Trophoblast cell (in vitro differentiated cells and primary cell): ENCODE results near the gene GMPPB.

Experiments used
- DNase-seq, 2 donors: peaks; one replicate each; pipeline ENCODE4 v3.0.0-alpha.2; 2016
- H2AFZ ChIP-seq: 2 replicates; pipeline ENCODE4 v1.6.1; 2013; ENCODE audit warnings: low read length, moderate library complexity, mild to moderate bottlenecking; ENCODE audit not compliant: insufficient read depth, poor library complexity
- H2AK5ac ChIP-seq: 2 replicates; pipeline ENCODE4 v1.6.1; 2013; ENCODE audit warnings: mild to moderate bottlenecking, low read length
- H2BK120ac ChIP-seq: 2 replicates; pipeline ENCODE4 v1.6.1; 2013; ENCODE audit warnings: low read length, mild to moderate bottlenecking, moderate library complexity; ENCODE audit not compliant: insufficient read depth, poor library complexity
- H2BK12ac ChIP-seq: 2 replicates; pipeline ENCODE4 v1.6.1; 2013; ENCODE audit warnings: mild to moderate bottlenecking, low read length, moderate library complexity
- H2BK5ac ChIP-seq: 2 replicates; pipeline ENCODE4 v1.6.1; 2013; ENCODE audit warnings: low read length, low read depth, moderate library complexity, mild to moderate bottlenecking; ENCODE audit not compliant: poor library complexity
- H3K14ac ChIP-seq: 2 replicates; pipeline ENCODE4 v1.6.1; 2013; ENCODE audit warnings: mild to moderate bottlenecking, low read length
- H3K18ac ChIP-seq: 2 replicates; pipeline ENCODE4 v1.6.1; 2013; ENCODE audit warnings: mild to moderate bottlenecking, low read length
- H3K23ac ChIP-seq: 2 replicates; pipeline ENCODE4 v1.6.1; 2013; ENCODE audit warnings: low read length
- H3K27ac ChIP-seq: 2 replicates; pipeline ENCODE4 v1.5.1; 2013; ENCODE audit warnings: low read depth, mild to moderate bottlenecking, inconsistent platforms, low read length, moderate library complexity
- H3K27me3 ChIP-seq: 2 replicates; pipeline ENCODE4 v1.6.1; 2013; ENCODE audit warnings: inconsistent platforms, mild to moderate bottlenecking, low read length, moderate library complexity; ENCODE audit not compliant: insufficient read depth
- H3K36me3 ChIP-seq, 2 experiments: 1 replicate in 1 of 2; 2 replicates in 1 of 2; pipeline ENCODE4 v1.6.1; 2013; ENCODE audit warnings: low read length in 2 of 2, mild to moderate bottlenecking in 2 of 2, moderate library complexity in 1 of 2; ENCODE audit not compliant: insufficient read depth in 2 of 2, control insufficient read depth in 1 of 2
- H3K4ac ChIP-seq: 2 replicates; pipeline ENCODE4 v1.6.1; 2013; ENCODE audit warnings: low read depth, mild to moderate bottlenecking, low read length, moderate library complexity
- H3K4me1 ChIP-seq, 2 experiments: 1 replicate in 1 of 2; 2 replicates in 1 of 2; pipeline ENCODE4 v1.6.1; 2013; ENCODE audit warnings: low read length in 2 of 2, mild to moderate bottlenecking in 2 of 2, moderate library complexity in 1 of 2; ENCODE audit not compliant: insufficient read depth in 2 of 2, control insufficient read depth in 1 of 2
- H3K4me2 ChIP-seq: 2 replicates; pipeline ENCODE4 v1.6.1; 2013; ENCODE audit warnings: inconsistent platforms, mild to moderate bottlenecking, low read length, moderate library complexity
- H3K4me3 ChIP-seq: 2 replicates; pipeline ENCODE4 v1.5.1; 2013; ENCODE audit warnings: mild to moderate bottlenecking, low read depth, low read length, inconsistent platforms
- H3K79me1 ChIP-seq: one replicate; pipeline ENCODE4 v1.6.1; 2013; ENCODE audit warnings: low read length
- H3K79me2 ChIP-seq: 2 replicates; pipeline ENCODE4 v1.6.1; 2013; ENCODE audit warnings: low read length, mild to moderate bottlenecking; ENCODE audit not compliant: control insufficient read depth, insufficient read depth, poor library complexity
- H3K9ac ChIP-seq: 2 replicates; pipeline ENCODE4 v1.6.1; 2013; ENCODE audit warnings: mild to moderate bottlenecking, low read length
- H3K9me3 ChIP-seq: 2 replicates; pipeline ENCODE4 v1.6.1; 2013; ENCODE audit warnings: low read depth, mild to moderate bottlenecking, control low read depth, inconsistent platforms, low read length; ENCODE audit not compliant: insufficient read depth
- H4K12ac ChIP-seq: 2 replicates; pipeline ENCODE4 v1.6.1; 2013; ENCODE audit warnings: low read depth, mild to moderate bottlenecking, low read length, moderate library complexity
- H4K8ac ChIP-seq: 2 replicates; pipeline ENCODE4 v1.6.1; 2013; ENCODE audit warnings: low read depth, mild to moderate bottlenecking, low read length, moderate library complexity
- H4K91ac ChIP-seq: one replicate; pipeline ENCODE4 v1.6.1; 2013; ENCODE audit warnings: low read depth, mild to moderate bottlenecking, low read length, moderate library complexity
- WGBS: extraction: QIAGEN DNeasy Blood & Tissue Kit; methylation state at CpG from one replicate; pipeline ENCODE4 v1.1.7; 2013; ENCODE audit warnings: missing lambda C conversion rate; ENCODE audit not compliant: insufficient read length, insufficient coverage; ENCODE audit errors: extremely low coverage; 5-methylcytosine and 5-hydroxymethylcytosine counted together

GMPPB gene

DNA sequence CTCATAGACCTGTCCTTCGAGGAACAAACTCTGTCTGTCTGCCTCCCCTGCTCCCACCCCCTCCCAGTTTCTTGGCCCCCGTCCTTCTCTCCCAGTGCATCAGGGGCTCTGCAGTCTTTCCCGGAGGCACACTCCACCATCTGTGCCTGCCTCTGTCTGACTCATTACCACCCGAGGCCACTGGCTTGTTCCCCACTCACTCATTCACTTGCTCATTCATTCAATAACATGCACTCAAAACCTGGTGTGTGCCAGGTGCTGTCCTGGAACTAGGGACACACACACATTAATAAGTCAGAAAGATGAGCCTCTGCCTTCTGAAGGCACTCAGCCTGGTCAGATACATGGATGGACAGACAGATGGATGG lies 16.7 kb downstream of the GMPPB start:
- Histone ChIP-seq H3K4me2 (no peak overlapping the region), H2AFZ (no peak overlapping the region), H3K79me1 (no peaks in the 10 kb centered on the region), H3K36me3 (peaks cover 32 to 43% of the 10 kb centered on the region in 2 experiments), H3K9ac (no peak overlapping the region), H3K18ac (no peak overlapping the region), H2BK5ac (no peak overlapping the region), H4K12ac (no peak overlapping the region), H3K4me1 (peaks cover 0 to under 1% of the 10 kb centered on the region in 2 experiments), H4K91ac (no peak overlapping the region), H3K27ac (no peak overlapping the region), H2AK5ac (no peak overlapping the region), H3K4me3 (no peak overlapping the region), H2BK12ac (no peak overlapping the region), H3K23ac (no peak overlapping the region), H3K79me2 (no peaks in the 10 kb centered on the region), H3K14ac (no peak overlapping the region), H2BK120ac (no peak overlapping the region), H4K8ac (no peak overlapping the region), H3K27me3 (no peaks in the 10 kb centered on the region), H3K4ac (no peak overlapping the region), H3K9me3 (peaks cover 2% of the 10 kb centered on the region)
- no CpG with 5 or more reads among the region's 4 CpGs for WGBS
- DNase-seq, result no peak

DNA sequence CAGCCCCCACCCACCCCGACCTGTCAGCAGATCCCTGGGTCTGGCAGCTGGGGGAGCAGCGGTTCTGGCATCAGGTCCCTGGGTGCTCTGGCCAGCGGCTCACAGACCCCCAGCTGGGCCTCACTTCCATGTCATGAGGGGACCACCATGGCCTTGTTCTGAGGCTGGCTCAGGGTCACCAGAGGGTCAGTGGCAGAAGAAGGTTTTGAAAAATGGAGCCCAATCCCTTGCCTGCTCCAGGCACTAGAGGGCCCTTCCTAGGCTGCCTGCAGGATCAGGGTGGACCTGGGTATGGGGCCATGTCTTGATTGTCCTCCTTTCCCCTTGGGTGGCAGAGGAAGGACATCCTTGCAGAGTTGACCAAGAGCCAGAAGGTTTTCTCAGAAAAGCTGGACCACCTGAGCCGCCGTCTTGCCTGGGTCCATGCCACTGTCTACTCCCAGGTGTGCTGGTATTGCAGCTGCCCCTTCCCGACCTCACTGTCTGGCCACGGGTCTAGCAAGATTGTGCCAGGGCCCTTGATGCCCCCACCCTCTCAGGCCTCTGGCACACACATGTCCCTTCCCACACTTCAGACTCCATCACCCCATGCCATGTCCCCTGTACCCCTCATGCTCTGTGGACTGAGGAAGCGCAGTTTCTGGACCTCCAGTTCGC lies 17.2 kb downstream of the GMPPB start:
- H3K18ac ChIP-seq, result no peak overlapping the region
- no peak overlapping the region for H3K4ac ChIP-seq
- no peak overlapping the region for H3K4me2 ChIP-seq
- DNase-seq, result no peak
- no peak overlapping the region for H3K23ac ChIP-seq
- peaks cover 37 to 47% of the 10 kb centered on the region in 2 experiments for H3K36me3 ChIP-seq
- no peak overlapping the region for H2BK5ac ChIP-seq
- H4K8ac ChIP-seq, result no peak overlapping the region
- H4K91ac ChIP-seq, result no peak overlapping the region
- no peak overlapping the region for H2BK12ac ChIP-seq
- no peak overlapping the region for H4K12ac ChIP-seq
- no peaks in the 10 kb centered on the region for H3K4me1 ChIP-seq
- no peak overlapping the region for H3K4me3 ChIP-seq
- H3K79me1 ChIP-seq, result no peaks in the 10 kb centered on the region
- peaks cover 2% of the 10 kb centered on the region for H3K9me3 ChIP-seq
- H2AK5ac ChIP-seq, result no peak overlapping the region
- no peak overlapping the region for H2AFZ ChIP-seq
- no peak overlapping the region for H2BK120ac ChIP-seq
- H3K79me2 ChIP-seq, result no peaks in the 10 kb centered on the region
- no peaks in the 10 kb centered on the region for H3K27me3 ChIP-seq
- H3K14ac ChIP-seq, result no peak overlapping the region
- WGBS, result no CpG with 5 or more reads among the region's 9 CpGs
- H3K9ac ChIP-seq, result no peak overlapping the region
- H3K27ac ChIP-seq, result no peak overlapping the region

DNA sequence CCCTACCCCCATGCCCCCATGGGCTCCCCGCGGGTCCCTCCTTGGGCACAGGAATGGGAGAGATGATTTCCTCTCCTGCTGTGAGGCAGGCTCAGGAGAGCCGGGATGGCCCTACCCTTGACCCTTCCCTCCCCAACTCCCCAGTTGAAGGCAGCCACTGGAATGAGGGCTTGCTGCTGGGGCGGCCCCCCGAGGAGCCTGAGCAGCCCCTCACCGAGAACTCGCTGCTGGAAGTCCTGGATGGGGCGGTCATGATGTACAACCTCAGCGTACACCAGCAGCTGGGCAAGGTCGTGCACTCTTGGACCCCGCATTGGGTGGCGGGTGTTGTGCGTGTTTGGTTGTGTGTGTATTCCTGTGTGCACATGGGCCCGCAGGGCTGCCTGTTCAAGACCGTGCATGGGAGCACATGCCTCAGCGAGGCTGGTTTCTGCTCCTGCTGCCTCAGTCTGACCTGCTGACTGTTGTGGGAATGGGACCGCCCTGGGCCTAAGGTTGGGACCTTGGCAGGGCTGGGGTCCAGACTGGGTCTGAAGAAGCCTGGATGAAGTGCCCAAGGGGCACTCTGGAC lies 18.3 kb downstream of the GMPPB start:
- Histone ChIP-seq H4K8ac (no peak overlapping the region), H3K4me1 (no peaks in the 10 kb centered on the region), H4K91ac (no peak overlapping the region), H2BK5ac (no peak overlapping the region), H4K12ac (no peak overlapping the region), H3K36me3 (peaks cover 42 to 53% of the 10 kb centered on the region in 2 experiments), H2BK12ac (no peak overlapping the region), H3K9ac (no peak overlapping the region), H3K27me3 (no peaks in the 10 kb centered on the region), H3K14ac (no peak overlapping the region), H3K4me3 (no peak overlapping the region), H3K79me2 (no peaks in the 10 kb centered on the region), H3K9me3 (peaks cover 2% of the 10 kb centered on the region), H3K27ac (no peak overlapping the region), H3K23ac (no peak overlapping the region), H2AK5ac (no peak overlapping the region), H3K4me2 (no peak overlapping the region), H3K79me1 (no peaks in the 10 kb centered on the region), H2BK120ac (no peak overlapping the region), H2AFZ (no peak overlapping the region), H3K4ac (no peak overlapping the region), H3K18ac (no peak overlapping the region)
- no CpG with 5 or more reads among the region's 17 CpGs for WGBS
- DNase-seq, result no peak

DNA sequence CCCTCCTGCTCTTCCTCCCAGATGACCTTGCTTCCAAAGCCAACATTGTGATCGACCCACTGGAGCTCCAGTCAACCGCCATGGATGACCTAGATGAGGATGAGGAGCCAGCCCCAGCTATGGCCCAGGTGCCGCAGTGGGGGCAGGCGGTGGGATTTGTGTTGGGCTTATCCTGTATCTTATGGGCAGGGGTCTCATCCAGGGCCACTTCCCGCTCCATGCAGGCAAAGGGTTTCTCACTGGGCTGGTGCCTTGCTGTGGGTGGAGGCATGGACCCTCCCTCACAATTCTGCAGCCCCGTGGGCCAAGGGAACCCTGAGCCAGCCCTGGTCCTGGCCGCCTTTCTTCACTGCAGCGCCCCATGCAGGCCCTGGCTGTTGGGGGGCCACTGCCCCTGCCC lies 19.1 kb downstream of the GMPPB start:
- peaks cover 2% of the 10 kb centered on the region for H3K9me3 ChIP-seq

More for the DNA sequence above, 19.1 kb downstream of the GMPPB start:
- no peak overlapping the region for H4K12ac ChIP-seq
- H3K9ac ChIP-seq, result no peak overlapping the region
- H3K4ac ChIP-seq, result no peak overlapping the region
- H3K79me1 ChIP-seq, result no peaks in the 10 kb centered on the region
- no peaks in the 10 kb centered on the region for H3K27me3 ChIP-seq
- DNase-seq, result no peak
- H3K4me1 ChIP-seq, result no peaks in the 10 kb centered on the region
- no peaks in the 10 kb centered on the region for H3K79me2 ChIP-seq
- no peak overlapping the region for H3K23ac ChIP-seq
- no peak overlapping the region for H2AK5ac ChIP-seq
- H2BK120ac ChIP-seq, result no peak overlapping the region
- no peak overlapping the region for H3K18ac ChIP-seq
- no peak overlapping the region for H2AFZ ChIP-seq
- H3K4me2 ChIP-seq, result no peak overlapping the region
- no peak overlapping the region for H4K8ac ChIP-seq
- no peak overlapping the region for H4K91ac ChIP-seq
- H2BK12ac ChIP-seq, result no peak overlapping the region
- no peak overlapping the region for H3K27ac ChIP-seq
- peaks cover 44 to 59% of the 10 kb centered on the region in 2 experiments for H3K36me3 ChIP-seq
- no peak overlapping the region for H2BK5ac ChIP-seq
- H3K14ac ChIP-seq, result no peak overlapping the region
- H3K4me3 ChIP-seq, result no peak overlapping the region
- no CpG with 5 or more reads among the region's 8 CpGs for WGBS
